Measurements from ENCODE around the gene IP6K3.
A peak's percentile ranks its signal among the peaks of the same experiment; 100 is the strongest.

The IP6K3 gene

DNA sequence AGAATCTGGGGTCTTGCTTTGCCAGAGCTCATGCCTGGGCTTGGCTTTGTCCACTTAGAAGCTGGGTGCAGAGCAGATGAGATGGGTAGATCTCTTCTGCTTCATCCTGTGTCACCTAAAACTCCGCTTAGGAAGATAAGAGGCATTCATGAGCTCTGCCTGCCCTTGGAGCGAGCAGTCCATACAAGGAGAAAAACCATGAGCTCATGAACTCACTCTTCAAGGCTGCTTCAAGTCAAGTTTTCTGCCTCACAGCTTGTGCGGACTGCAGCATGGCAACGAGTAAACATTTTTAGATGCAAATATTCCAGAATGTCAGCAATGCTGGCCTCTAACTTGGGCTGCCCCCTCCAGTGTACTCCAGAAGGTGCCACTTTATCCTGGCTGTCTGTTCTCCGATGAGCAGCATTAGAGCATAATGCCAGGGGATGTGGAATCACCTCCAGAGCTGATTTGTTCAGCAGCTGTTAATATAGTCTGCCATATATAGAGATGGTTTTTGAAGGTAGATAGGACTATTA, 24.5 kb downstream of the IP6K3 start:
- no peak for DNase-seq (ENCODE audit: low spot score)

DNA sequence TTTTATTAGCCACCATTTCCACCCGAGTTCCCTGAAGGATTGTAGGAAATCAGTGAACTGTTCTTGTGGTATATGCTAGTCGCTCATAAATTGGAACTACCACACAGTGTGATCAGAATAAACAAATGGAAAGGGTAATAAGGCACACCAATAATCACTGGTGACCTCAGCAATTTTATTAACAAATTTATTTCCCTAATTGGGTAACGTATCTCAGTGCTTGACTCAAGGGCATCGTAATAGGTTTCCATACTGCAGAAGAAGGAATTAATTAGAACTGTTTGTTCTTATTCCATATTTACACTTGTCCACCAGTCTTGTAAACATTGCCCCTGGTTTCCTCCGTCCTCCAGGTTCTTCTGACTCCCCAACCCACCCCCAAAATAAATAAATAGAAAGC, 25.2 kb downstream of the IP6K3 start:
- no peak for DNase-seq (ENCODE audit: low spot score)

DNA sequence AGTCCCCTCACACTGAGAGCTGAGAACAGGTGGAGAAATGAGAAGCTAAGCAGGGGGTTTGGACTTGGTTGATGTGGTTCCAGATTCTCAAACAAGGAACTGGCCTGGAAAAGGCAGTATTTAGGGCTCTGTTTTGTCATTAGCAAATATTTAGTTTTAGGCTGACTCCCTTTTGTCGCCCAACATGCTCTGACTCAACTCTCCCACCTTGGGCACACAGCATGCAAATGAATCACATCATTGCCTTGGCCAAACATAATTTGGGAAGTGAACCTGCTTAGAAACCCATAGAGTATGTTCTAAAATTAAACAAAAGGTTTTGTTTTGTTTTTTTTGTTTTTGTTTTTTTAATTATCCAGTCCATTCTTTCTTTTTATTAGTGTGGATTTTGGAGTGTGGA, 25.7 kb downstream of the IP6K3 start:
- no peak for DNase-seq (ENCODE audit: low spot score)

GRCh38 chr6:33719326-33719987, 27.2 kb downstream of the IP6K3 start:
- DNase-seq (ENCODE audit: low spot score) = no peak

DNA sequence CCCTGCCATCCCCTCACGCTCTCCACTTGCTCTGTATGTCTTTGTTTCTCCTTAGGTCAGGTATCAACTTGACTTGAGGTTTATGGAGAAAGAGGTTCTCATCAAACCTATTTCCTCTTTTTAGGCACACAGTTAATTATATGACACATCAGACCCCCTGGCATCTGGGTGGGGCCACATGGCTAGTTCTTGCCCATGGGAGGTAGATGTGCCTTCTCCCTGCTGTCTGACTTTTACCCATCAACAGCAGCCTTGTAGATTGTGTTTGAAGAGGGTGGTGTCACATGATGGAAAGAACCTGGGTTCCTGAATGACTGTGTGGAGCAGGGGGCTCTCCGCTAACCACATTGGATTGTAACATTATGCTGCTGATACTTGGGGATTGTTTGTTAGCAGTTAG, 28.0 kb downstream of the IP6K3 start:
- DNase-seq (ENCODE audit: low spot score) = no peak

GRCh38 chr6:33717934-33718455, 28.7 kb downstream of the IP6K3 start:
- no peak for DNase-seq (ENCODE audit: low spot score)

GRCh38 chr6:33716890-33717632, 29.6 kb downstream of the IP6K3 start:
- DNase-seq (ENCODE audit: low spot score) = no peak

GRCh38 chr6:33716379-33716778, 30.3 kb downstream of the IP6K3 start:
- no peak for DNase-seq (ENCODE audit: low spot score)

DNA sequence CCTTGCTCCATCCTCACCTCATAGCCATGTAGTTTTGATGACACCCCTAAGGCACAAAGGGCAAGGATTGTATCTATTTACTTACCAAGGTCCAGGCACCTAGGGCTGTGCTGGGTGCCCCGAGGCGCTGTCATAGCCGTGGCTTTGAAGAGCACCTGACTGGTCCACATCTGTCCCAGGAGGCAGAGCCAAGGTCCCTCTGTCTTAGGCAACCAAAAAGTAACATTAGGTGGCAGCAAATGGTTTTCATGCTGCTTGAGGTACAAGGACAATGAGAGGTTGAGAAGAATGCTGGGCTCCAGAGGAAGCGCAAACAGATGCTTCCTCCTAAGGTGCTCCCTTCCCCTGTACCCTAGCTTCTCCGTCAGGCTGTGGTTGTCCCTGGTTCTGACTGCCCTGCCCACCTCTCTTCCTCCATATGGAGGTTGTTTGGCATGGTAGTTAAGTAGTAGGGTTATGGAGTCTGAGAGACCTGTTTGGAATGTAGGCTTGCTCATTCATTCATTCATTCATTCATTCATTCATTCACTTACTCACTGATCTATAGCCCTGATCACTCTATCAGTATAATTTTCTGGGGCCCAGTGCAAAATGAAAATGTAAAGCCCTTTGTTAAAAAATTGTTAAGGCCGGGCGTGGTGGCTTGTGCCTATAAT, 32.2 kb downstream of the IP6K3 start:
- no peak for DNase-seq (ENCODE audit: low spot score)

DNA sequence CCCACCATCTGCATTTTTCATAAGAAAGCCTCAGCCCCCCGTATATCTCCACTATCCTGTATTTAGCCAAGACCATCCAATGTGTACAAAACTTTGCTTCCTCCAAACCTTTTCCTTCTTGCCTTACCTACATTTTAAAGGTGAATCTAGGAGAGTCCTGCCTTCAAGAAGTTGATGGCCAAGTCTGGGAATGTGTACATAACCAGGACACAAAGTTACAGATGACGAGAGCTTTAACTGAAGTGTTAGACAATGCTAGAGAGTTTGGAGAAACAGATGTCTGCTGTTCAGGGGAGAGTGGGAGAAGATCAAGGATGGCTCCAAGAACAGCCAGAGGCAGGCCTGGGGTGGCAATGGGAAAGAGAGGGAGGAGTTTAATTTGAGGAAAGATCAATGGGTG, 32.9 kb downstream of the IP6K3 start:
- DNase-seq (ENCODE audit: low spot score) = no peak

GRCh38 chr6:33712914-33713313, 33.8 kb downstream of the IP6K3 start:
- no peak for DNase-seq (ENCODE audit: low spot score)

DNA sequence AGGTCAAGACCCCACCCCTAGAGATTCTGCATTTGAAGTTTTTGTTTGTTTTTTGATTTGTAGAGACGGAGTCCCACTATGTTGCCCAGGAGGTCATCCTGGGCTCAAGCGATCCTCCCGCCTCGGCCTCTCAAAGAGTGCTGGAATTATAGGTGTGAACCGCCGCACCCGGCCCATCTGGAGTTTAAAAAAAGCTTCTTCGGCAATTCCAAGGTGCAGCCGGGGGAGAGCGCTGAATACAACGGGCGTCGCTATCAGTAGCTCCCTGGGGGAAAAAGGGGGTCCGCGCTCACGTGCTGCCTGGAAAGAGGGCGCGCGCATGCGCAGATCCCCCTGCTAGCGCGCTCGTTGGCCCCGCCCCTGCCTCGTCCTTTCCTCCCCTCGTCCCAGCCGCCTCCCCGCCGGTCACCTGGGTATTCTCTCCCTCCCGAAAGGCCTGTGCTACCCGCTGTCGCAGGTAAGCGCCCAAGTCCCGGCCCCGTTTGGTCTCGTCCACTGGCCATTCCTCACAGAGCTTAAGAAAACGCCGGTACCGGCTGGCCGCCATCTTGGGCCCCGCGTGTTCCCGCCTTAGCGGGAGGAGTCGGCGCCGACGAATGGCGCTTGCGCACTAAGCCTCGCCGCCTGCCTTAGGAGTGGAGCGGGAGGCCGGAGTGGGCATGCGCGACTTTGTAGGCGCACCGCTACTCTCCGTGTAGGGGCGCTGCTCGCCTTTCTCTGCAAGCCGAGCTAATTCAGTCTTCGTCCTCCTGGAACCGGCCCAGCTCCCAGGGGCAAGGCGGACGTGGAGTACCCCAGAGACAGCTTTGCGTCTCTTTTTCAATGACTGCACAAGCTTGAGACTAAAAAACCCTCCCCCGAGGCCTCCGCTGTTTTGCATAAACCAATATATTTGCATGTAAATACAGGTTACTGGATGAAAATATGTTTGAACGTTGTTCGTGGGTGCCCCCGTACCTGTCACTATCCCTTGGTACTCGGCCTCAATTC, 35.3 kb downstream of the IP6K3 start, which contains the start of gene UQCC2:
UQCC2 (minus strand) TSS at position 561 of the 990 bp plus-strand sequence; CDS start at position 547, 14 bp downstream.
- peak; percentile 88 for DNase-seq (ENCODE audit: low spot score)

- DNase-seq (ENCODE audit: low spot score) = no peak
Observed at GRCh38 chr6:33710296-33711121, 36.2 kb downstream of the IP6K3 start.

DNA sequence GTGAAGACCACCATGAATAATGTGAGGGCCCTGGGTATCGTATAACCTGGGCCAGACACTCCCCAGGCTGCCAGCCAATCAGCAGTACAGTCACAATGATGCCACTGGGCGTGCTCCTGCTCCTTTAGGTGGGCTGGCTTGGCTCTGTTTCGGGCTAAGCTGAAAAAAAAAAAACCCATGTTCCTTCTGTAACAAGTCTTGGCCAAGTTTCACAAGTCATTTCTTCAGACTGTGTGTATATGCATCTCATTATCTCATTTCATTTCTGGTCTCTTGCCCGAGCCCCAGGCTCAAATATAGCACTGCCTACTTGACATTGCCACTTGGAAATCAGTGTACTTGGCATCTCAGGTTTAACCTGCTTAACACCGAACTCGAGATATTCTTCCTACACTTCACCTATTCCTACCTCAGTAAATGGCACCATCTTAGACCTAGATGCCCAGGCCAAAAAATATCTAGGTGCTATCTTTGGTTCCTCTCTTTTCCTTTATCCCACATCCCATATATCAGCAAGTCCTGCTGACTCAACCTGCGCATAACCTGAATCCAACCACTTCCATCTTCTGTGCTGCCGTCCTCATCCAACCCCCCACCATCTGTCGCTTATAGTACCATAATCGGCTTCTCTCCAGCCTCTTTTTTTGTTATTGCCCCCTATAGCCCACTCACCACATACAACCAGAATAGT, 37.0 kb downstream of the IP6K3 start:
- DNase-seq (ENCODE audit: low spot score) = no peak

GRCh38 chr6:33708516-33709204, 38.0 kb downstream of the IP6K3 start:
- no peak for DNase-seq (ENCODE audit: low spot score)

GRCh38 chr6:33707771-33708170, 38.9 kb downstream of the IP6K3 start:
- no peak for DNase-seq (ENCODE audit: low spot score)

GRCh38 chr6:33705955-33706725, 40.6 kb downstream of the IP6K3 start:
- no peak for DNase-seq (ENCODE audit: low spot score)

DNA sequence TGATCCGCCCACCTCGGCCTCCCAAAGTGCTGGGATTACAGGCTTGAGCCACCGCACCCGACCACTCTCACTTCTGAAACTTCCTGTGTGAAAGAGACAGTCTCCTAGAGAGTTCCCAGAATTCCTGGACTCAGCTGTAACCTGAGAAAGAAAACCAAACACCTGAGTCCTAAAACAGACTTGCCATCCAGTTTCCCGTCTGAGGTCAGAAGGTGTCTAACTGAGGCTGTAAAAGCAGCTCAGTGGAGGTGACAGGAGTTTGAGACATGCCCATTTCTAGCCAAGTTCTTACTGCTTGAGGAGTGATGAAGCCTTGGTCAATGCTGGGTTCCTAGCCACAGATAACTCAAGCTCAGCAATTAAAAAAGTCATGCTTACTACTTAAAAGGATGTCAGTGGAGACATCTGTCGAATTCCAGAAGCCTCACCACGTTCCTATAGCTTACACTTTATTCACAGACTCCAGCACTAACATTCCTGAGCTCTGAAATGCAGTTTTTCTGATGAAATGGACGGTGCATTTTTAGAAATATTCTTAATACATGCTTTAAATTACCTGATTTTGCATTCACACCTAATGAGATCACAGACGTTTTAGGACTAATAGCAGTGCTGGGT, 41.3 kb downstream of the IP6K3 start:
- no peak for DNase-seq (ENCODE audit: low spot score)

All from SW480 (cell line).